Fibroblast of mammary gland (primary cell): ENCODE data around the gene SYNE1.

Experiments used
- DNase-seq: peaks from one replicate; pipeline ENCODE4 v3.0.0-alpha.2; 2010; ENCODE audit warnings: low read depth
- H3K4me3 ChIP-seq: 2 replicates; pipeline ENCODE4 v1.5.1; 2011; ENCODE audit warnings: low read depth, mild to moderate bottlenecking, low read length, moderate library complexity; ENCODE audit not compliant: control insufficient read depth
- CTCF ChIP-seq: conservative IDR thresholded peaks from 2 replicates; pipeline ENCODE4 v1.5.1; 2011; ENCODE audit warnings: low read depth, low read length, inconsistent platforms; ENCODE audit not compliant: control insufficient read depth, insufficient read depth

SYNE1 gene

DNA sequence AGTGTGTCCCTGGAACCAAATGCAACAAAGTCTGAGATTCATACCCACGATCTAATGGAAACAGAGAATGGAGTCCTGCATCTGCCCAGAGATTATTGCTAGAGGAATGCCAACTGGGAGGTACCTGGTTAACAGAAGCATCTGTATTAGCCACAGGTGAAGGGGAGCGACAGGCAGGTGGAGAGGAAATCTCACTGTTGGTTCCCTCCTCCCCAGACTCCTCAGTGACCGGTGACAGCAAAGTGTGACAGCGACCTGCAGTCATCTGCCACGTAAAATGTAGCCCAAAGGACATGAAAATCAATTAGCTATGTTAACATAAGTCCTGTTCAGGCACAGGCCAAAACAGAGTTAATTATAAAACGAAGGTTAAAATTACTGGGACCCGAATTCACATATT is 336.6 kb downstream of the SYNE1 start:
- DNase-seq, result no peak
- no peak for TF ChIP-seq CTCF
- H3K4me3 ChIP-seq, result no peak overlapping the region

DNA sequence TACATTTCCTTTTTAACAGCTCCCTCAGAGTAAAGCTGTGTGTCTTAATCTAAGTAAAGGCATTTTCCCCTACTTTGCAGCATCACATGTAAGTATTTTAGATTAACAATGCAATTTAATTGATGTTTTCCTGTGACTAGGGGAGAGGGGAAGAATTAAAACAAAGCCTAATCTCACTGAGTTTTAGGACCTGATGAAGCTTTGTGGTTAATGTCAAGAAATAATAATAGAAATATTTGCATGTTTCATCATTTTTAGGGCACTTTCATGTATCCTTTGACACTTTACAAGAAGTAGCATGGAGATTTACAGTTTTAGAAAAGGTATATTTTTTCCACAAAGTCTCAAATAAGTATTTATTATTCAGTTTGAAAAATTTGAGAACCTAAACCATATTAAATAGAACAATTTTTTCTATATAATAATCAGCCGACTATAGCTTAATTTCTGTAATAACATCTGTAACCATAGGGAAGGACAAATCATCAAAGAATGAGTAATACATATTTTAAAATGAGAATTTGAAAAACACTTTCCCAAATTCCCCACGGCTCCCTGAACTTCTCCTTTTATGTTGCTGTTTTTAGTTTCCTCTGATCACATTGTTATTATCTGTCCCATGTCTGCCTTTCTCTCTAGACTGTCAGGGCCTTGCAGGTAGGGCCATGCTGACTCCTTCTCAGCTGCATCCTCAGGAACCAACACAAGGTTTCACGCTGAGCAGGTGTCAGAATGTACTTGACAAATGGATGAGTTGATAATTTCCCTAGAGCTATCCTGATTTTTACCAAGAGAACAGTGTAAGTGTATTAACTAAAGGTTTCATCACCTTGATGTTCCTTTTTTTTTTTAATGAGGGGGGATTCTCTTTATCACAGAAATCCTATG is 338.1 kb downstream of the SYNE1 start:
- no peak for TF ChIP-seq CTCF

GRCh38 chr6:152298055-152298647 is 339.0 kb downstream of the SYNE1 start:
- no peak for TF ChIP-seq CTCF
- no peak overlapping the region for H3K4me3 ChIP-seq
- DNase-seq, result no peak

More for the DNA sequence above, 338.1 kb downstream of the SYNE1 start:
- DNase-seq, result no peak
- no peak overlapping the region for H3K4me3 ChIP-seq

- no peak overlapping the region for H3K4me3 ChIP-seq
- no peak for TF ChIP-seq CTCF
- DNase-seq, result no peak
These were observed 340.4 kb downstream of the SYNE1 start for GRCh38 chr6:152296648-152297376.

DNA sequence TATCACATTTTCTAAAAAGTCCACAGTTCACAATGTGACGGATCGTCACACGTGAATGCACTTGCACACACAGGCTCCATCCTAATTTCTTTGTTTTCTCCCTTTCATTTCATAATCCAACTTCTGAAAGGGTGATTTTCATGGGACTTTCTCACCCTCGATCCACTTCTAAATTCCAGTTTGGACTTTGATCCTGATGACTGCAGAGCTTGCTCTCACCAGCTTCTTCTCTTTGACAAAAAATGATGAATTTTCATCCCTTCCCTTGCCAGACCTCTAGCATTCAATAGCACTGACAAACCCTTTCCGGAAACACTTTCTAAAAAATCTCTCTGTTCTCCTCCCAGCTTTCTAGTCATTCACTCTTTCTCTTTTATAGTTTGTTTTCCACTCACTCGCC is 341.2 kb downstream of the SYNE1 start:
- H3K4me3 ChIP-seq, result no peak overlapping the region
- DNase-seq, result peak; percentile 6
- TF ChIP-seq CTCF, result no peak

DNA sequence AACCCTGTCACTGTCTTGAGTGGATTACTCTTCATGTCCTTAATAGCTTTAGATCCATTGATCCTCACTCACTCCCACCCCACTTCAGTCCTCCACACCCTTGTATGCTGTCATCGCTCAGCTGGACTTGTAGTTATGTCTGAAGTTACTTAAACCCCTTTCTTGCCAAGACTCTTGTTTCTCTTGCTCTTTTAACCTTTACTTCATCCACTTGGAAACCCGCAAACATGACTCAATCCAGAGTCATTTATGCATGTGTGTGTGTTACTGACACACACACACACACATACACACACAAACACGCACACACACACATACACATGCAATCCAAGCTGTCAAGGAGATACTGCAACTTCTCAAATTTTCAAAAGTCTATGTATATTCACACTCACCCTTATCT is 341.8 kb downstream of the SYNE1 start:
- TF ChIP-seq CTCF, result no peak
- no peak overlapping the region for H3K4me3 ChIP-seq
- peak; percentile 99 for DNase-seq
